Measurements from ENCODE around the gene CSF1. TPM values are rescaled to one million over a fixed set of nuclear protein-coding genes. Genes with fewer than 3 reads are reported as not detected.
"Not testable (repeated sequence)": the region's sequence is repeated elsewhere in the genome, so short reads cannot be mapped to it uniquely, and the experiment has no call there.

The CSF1 gene
- total RNA-seq, 1 donor from 2014 or later: 16.0 TPM

- DNase-seq: no peak
- ATAC-seq (ENCODE audit: poor library complexity): no peak
- intact Hi-C loops (cut with DNase I): loop anchor here (5.0 kb wide), 2 partner anchors 70 to 125 kb away; partner anchors contain the start of gene AHCYL1
Measured at GRCh38 chr1:109912214-109912861, 1.7 kb downstream of the CSF1 start.

GRCh38 chr1:109912873-109913272 is 2.2 kb downstream of the CSF1 start:
- no peak for DNase-seq
- intact Hi-C loops (cut with DNase I): loop anchor here (5.0 kb wide), 2 partner anchors 69 to 126 kb away; partner anchors contain the start of gene AHCYL1
- no peak for ATAC-seq (ENCODE audit: poor library complexity)

GRCh38 chr1:109913360-109913879 is 2.8 kb downstream of the CSF1 start:
- no peak for ATAC-seq (ENCODE audit: poor library complexity)
- DNase-seq: no peak
- intact Hi-C loops (cut with DNase I): loop anchor here (5.0 kb wide), 2 partner anchors 69 to 126 kb away; partner anchors contain the start of gene AHCYL1

GRCh38 chr1:109914587-109915240 is 4.1 kb downstream of the CSF1 start:
- peak; percentile 70 for DNase-seq
- ATAC-seq (ENCODE audit: poor library complexity): peak; percentile 6
- intact Hi-C loops (cut with DNase I): loop anchor here (5.0 kb wide), 2 partner anchors 68 to 127 kb away; partner anchors contain the start of gene AHCYL1

- ATAC-seq (ENCODE audit: poor library complexity) (no peak), DNase-seq (no peak)
- intact Hi-C loops (cut with DNase I): no loop called here
Measured at GRCh38 chr1:109917051-109917767, 6.6 kb downstream of the CSF1 start.

- ATAC-seq (ENCODE audit: poor library complexity) (no peak), DNase-seq (no peak)
- intact Hi-C loops (cut with DNase I): no loop called here
Measured at GRCh38 chr1:109917768-109918606, 7.3 kb downstream of the CSF1 start.

GRCh38 chr1:109918671-109919070 is 8.0 kb downstream of the CSF1 start:
- intact Hi-C loops (cut with DNase I): no loop called here
- no peak for ATAC-seq (ENCODE audit: poor library complexity)
- no peak for DNase-seq

GRCh38 chr1:109919303-109919702 is 8.7 kb downstream of the CSF1 start:
- intact Hi-C loops (cut with DNase I): no loop called here
- ATAC-seq (ENCODE audit: poor library complexity): no peak

GRCh38 chr1:109920391-109920790 is 9.7 kb downstream of the CSF1 start:
- intact Hi-C loops (cut with DNase I); ATAC-seq (ENCODE audit: poor library complexity); DNase-seq: not testable (repeated sequence)

More at GRCh38 chr1:109919303-109919702, 8.7 kb downstream of the CSF1 start:
- no peak for DNase-seq

GRCh38 chr1:109922326-109922725 is 11.7 kb downstream of the CSF1 start:
- DNase-seq (no peak), ATAC-seq (ENCODE audit: poor library complexity) (no peak)
- intact Hi-C loops (cut with DNase I): no loop called here

GRCh38 chr1:109923131-109923945 is 12.7 kb downstream of the CSF1 start:
- intact Hi-C loops (cut with DNase I): no loop called here
- DNase-seq: no peak
- no peak for ATAC-seq (ENCODE audit: poor library complexity)

- DNase-seq: no peak
- intact Hi-C loops (cut with DNase I): no loop called here
- no peak for ATAC-seq (ENCODE audit: poor library complexity)
Measured at GRCh38 chr1:109923946-109924275, 13.3 kb downstream of the CSF1 start.

- DNase-seq (no peak), ATAC-seq (ENCODE audit: poor library complexity) (no peak)
- intact Hi-C loops (cut with DNase I): no loop called here
Measured at GRCh38 chr1:109924316-109924715, 13.7 kb downstream of the CSF1 start.

- ATAC-seq (ENCODE audit: poor library complexity) (no peak), DNase-seq (no peak)
- intact Hi-C loops (cut with DNase I): no loop called here
Measured at GRCh38 chr1:109925159-109925990, 14.7 kb downstream of the CSF1 start.

- ATAC-seq (ENCODE audit: poor library complexity) (no peak), DNase-seq (no peak)
- intact Hi-C loops (cut with DNase I): no loop called here
Measured at GRCh38 chr1:109926662-109927300, 16.1 kb downstream of the CSF1 start.

- intact Hi-C loops (cut with DNase I): no loop called here
Measured at GRCh38 chr1:109927356-109927755, 16.7 kb downstream of the CSF1 start.

More at GRCh38 chr1:109927356-109927755, 16.7 kb downstream of the CSF1 start:
- no peak for ATAC-seq (ENCODE audit: poor library complexity)
- no peak for DNase-seq

All from Right ventricle myocardium superior (tissue), 1 donor.